ENCODE results near the gene AOPEP. TPM values are rescaled to one million over a fixed set of nuclear protein-coding genes. Genes with fewer than 3 reads are reported as not detected.

AOPEP gene
- total RNA-seq, 1 donor from 2014 or later, result 79.7 TPM

DNA sequence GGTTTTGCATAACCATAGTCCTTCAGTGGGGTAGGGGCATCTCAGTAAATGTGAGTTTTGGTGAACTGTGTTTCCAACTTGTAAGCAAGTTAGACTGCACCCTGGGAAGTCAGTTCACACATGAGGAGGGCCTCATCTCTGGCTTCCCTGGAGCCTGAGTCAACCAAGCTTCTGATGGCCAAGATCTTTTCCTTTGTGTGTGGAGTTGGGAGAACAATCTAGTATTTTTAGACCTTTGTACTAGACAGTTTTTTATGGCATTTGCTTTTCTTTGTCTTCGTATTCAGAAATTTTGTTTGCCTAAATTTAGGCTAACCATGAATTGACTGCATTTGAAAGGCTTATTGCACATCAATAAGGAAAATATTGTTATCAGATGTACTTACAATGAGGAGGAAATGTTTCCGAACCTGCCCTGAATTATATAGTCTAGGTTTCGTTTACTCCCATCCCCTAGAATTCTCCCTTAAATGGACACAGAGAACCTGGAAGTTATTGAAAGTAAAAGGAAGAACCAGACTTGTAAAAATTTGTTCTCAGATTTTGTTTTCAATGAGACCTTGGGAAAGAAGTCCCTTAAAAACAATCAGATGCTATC, 204.6 kb downstream of the AOPEP start:
- Histone ChIP-seq H3K4me1 (peaks cover 7% of the 10 kb centered on the region), H3K36me3 (no peaks in the 10 kb centered on the region), H3K27ac (no peak overlapping the region), H3K27me3 (no peaks in the 10 kb centered on the region), H3K4me3 (no peak overlapping the region), H3K9me3 (no peaks in the 10 kb centered on the region)
- DNase-seq (no peak), ATAC-seq (no peak)
- TF ChIP-seq CTCF (IDR thresholded peaks at IDR 0.05), result no peak
- intact Hi-C loops (cut with DNase I), result no loop called here

- TF ChIP-seq CTCF (IDR thresholded peaks at IDR 0.05), result no peak
- intact Hi-C loops (cut with DNase I), result no loop called here
- H3K9me3 ChIP-seq, result no peaks in the 10 kb centered on the region
- H3K36me3 ChIP-seq, result no peaks in the 10 kb centered on the region
- ATAC-seq, result no peak
- peaks cover 1% of the 10 kb centered on the region for H3K4me1 ChIP-seq
- no peak for DNase-seq
- H3K4me3 ChIP-seq, result no peak overlapping the region
- no peak overlapping the region for H3K27ac ChIP-seq
- no peaks in the 10 kb centered on the region for H3K27me3 ChIP-seq
These were observed 205.2 kb downstream of the AOPEP start for GRCh38 chr9:94931740-94932139.

DNA sequence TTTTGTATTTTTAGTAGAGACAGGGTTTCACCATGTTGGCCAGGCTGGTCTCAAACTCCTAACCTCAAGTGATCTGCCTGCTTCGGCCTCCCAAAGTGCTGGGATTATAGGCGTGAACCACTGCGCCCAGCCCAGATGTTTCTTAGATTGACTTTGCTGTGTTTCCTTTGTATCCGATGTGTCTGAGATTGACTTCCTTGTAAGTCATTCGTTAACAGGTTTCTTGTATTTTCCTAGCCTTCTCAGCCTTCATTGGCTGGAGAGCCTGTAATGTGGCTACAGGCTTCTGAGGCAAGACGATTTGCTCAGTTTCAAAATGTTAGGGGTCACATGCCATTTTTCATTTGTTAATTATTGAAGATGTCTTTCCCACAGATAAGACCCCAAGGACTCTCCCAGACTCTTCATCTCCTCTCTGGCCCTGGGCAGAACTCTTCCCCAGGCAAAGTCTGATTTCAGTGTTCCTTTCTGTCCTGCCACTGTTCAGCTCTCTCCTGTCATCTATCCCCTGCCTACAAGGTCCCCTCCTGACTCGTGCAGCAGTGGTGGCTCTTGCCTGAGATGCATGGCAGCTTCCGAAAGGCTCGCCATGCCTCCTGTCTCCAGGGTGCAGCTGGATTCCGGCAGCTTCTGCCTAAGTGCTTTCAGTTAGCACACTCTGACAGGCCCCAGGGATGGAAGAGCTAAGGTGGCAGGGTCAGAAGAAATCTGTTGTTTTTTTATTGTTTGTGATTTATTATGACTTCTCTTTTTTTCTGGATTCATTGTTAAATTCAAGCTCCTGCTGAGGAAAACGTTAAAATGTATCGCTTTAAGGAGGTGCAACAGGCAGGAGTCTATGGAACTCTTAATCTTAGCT, 206.4 kb downstream of the AOPEP start:
- intact Hi-C loops (cut with DNase I), result no loop called here
- Histone ChIP-seq H3K27ac (no peak overlapping the region), H3K9me3 (no peaks in the 10 kb centered on the region), H3K4me1 (no peaks in the 10 kb centered on the region), H3K36me3 (no peaks in the 10 kb centered on the region), H3K27me3 (no peaks in the 10 kb centered on the region), H3K4me3 (no peak overlapping the region)
- DNase-seq (no peak), ATAC-seq (no peak)
- no peak for TF ChIP-seq CTCF (IDR thresholded peaks at IDR 0.05)

- H3K4me3 ChIP-seq, result no peak overlapping the region
- ATAC-seq, result no peak
- H3K27me3 ChIP-seq, result no peaks in the 10 kb centered on the region
- DNase-seq, result no peak
- intact Hi-C loops (cut with DNase I), result no loop called here
- no peaks in the 10 kb centered on the region for H3K9me3 ChIP-seq
- no peaks in the 10 kb centered on the region for H3K4me1 ChIP-seq
- no peaks in the 10 kb centered on the region for H3K36me3 ChIP-seq
- no peak for TF ChIP-seq CTCF (IDR thresholded peaks at IDR 0.05)
- no peak overlapping the region for H3K27ac ChIP-seq
These were observed 207.0 kb downstream of the AOPEP start for GRCh38 chr9:94933511-94933828.

GRCh38 chr9:94934816-94935328, 208.4 kb downstream of the AOPEP start:
- Histone ChIP-seq H3K27me3 (no peaks in the 10 kb centered on the region), H3K36me3 (no peaks in the 10 kb centered on the region), H3K27ac (no peak overlapping the region), H3K4me1 (no peaks in the 10 kb centered on the region), H3K9me3 (no peaks in the 10 kb centered on the region), H3K4me3 (no peak overlapping the region)
- ATAC-seq (no peak), DNase-seq (no peak)
- no peak for TF ChIP-seq CTCF (IDR thresholded peaks at IDR 0.05)
- intact Hi-C loops (cut with DNase I), result no loop called here

Measured in upper lobe of right lung (tissue), 1 donor.